HepG2 (cell line): ENCODE data around the gene LRP1-AS. TPM values are rescaled to one million over a fixed set of nuclear protein-coding genes. Genes with fewer than 3 reads are reported as not detected.

ENCODE experiments used
- ATAC-seq: fragments of 200-7000 bp; cut with Tn5 transposase; 3 replicates; pipeline ENCODE4 v1.9.1; 2020; ENCODE audit warnings: mild to moderate bottlenecking, moderate library complexity
- BruUV-seq: library from RNA; stranded (reverse); fragments of 400-500 nt; replicated peaks from 2 replicates; lab custom pipeline; 2021; lab: Mats Ljungman, UMichigan
- CTCF ChIA-PET: fragments of 300-600 bp; formaldehyde crosslinking; extraction: SDS; loops from one replicate; lab custom pipeline; 2021; ENCODE audit warnings: low total read pairs, inconsistent platforms, low intra/inter-chr PET ratio; lab: Yijun Ruan, JAX
- POLR2A ChIA-PET: fragments of 350-600 bp; sonication (Branson Sonifier 250); formaldehyde crosslinking; loops from one replicate; lab custom pipeline; 2020; ENCODE audit warnings: antibody characterized with exemption, inconsistent platforms; lab: Yijun Ruan, JAX
- DNase-seq: peaks from one replicate; pipeline ENCODE4 v3.0.0-alpha.2; 2015; ENCODE audit warnings: low spot score
- FAIRE-seq: peaks from 3 replicates; lab custom pipeline; 2011; peaks lifted over from hg19 to GRCh38; lab: Jason Lieb, UNC
- H2AFZ ChIP-seq: one replicate; pipeline ENCODE4 v1.6.1; 2011; ENCODE audit warnings: low read length, inconsistent platforms
- H3K27ac ChIP-seq: fragments of 300-600 bp; 3 replicates; pipeline ENCODE4 v1.8.0; 2011; ENCODE audit warnings: mixed run types, mild to moderate bottlenecking, mixed read lengths, low read length, inconsistent platforms; ENCODE audit not compliant: insufficient read depth; ENCODE audit errors: extremely low read length
- H3K27me3 ChIP-seq, 2 experiments: fragments of 200-600 bp in 1 of 2; 2 replicates in 1 of 2; 3 replicates in 1 of 2; pipeline versions ENCODE4 v1.6.0 to v1.8.0; 2011; ENCODE audit warnings: low read length in 2 of 2, mild to moderate bottlenecking in 2 of 2, moderate library complexity in 2 of 2, inconsistent platforms in 1 of 2; ENCODE audit not compliant: insufficient read depth in 2 of 2, control insufficient read depth in 1 of 2
- H3K36me3 ChIP-seq, 2 experiments: fragments of 200-600 bp in 1 of 2; replicated peaks in 1 of 2; 2 replicates in 1 of 2; 3 replicates in 1 of 2; pipeline versions ENCODE4 v1.5.1 to v1.8.0; 2011; ENCODE audit warnings: low read length in 2 of 2, inconsistent platforms in 1 of 2; ENCODE audit not compliant: insufficient read depth in 2 of 2, control insufficient read depth in 1 of 2
- H3K4me1 ChIP-seq: 2 replicates; pipeline ENCODE4 v1.5.1; 2012; ENCODE audit warnings: low read length, inconsistent platforms; ENCODE audit not compliant: insufficient read depth
- H3K4me2 ChIP-seq: 2 replicates; pipeline ENCODE4 v1.6.0; 2011; ENCODE audit warnings: low read depth, low read length, inconsistent platforms
- H3K4me3 ChIP-seq, 3 experiments: fragments of 200-600 bp in 1 of 3; sonication (generic), shearing (Covaris generic) in 1 of 3; replicated peaks in 1 of 3; 2 replicates each; pipeline ENCODE4 v1.5.1; 2011 to 2016; ENCODE audit warnings: low read length in 3 of 3, inconsistent platforms in 2 of 3, low read depth in 2 of 3, mild to moderate bottlenecking in 2 of 3, control low read depth in 1 of 3, mixed read lengths in 1 of 3; ENCODE audit not compliant: insufficient read depth in 1 of 3
- H3K79me2 ChIP-seq: one replicate; pipeline ENCODE4 v1.6.1; 2011; ENCODE audit warnings: low read length, inconsistent platforms; ENCODE audit not compliant: insufficient read depth
- H3K9ac ChIP-seq: 2 replicates; pipeline ENCODE4 v1.6.0; 2011; ENCODE audit warnings: mild to moderate bottlenecking, low read depth, low read length, inconsistent platforms; ENCODE audit not compliant: insufficient read depth
- H3K9me3 ChIP-seq: 2 replicates; pipeline ENCODE4 v1.5.1; 2012; ENCODE audit warnings: mild to moderate bottlenecking, low read length
- H4K20me1 ChIP-seq: 2 replicates; pipeline ENCODE4 v1.6.0; 2011; ENCODE audit warnings: inconsistent platforms, mild to moderate bottlenecking, low read length, moderate library complexity; ENCODE audit not compliant: insufficient read depth
- CHD4 ChIP-seq: fragments of 200-600 bp; sonication (generic); IDR thresholded peaks from 2 replicates; pipeline ENCODE4 v1.7.0; 2017; ENCODE audit warnings: mild to moderate bottlenecking, low read length, borderline replicate concordance
- MIXL1 ChIP-seq: IDR thresholded peaks from 2 replicates; pipeline ENCODE4 v1.6.1; 2016
- POLR2A ChIP-seq, 2 experiments: IDR thresholded peaks; 2 replicates each; pipeline ENCODE4 v1.6.1; 2011; ENCODE audit warnings: low read depth in 2 of 2, low read length in 2 of 2, mild to moderate bottlenecking in 1 of 2, moderate library complexity in 1 of 2; ENCODE audit not compliant: insufficient read depth in 1 of 2
- POLR2AphosphoS5 ChIP-seq: IDR thresholded peaks from 2 replicates; pipeline ENCODE4 v1.6.1; 2012; ENCODE audit warnings: low read depth, low read length
- SNAPC5 ChIP-seq: sonication (generic); formaldehyde crosslinking; IDR thresholded peaks from 2 replicates; pipeline ENCODE4 v1.8.1; 2023; ENCODE audit warnings: mild to moderate bottlenecking, missing genetic modification reagents, borderline replicate concordance
- ZFP37 ChIP-seq: sonication (generic); formaldehyde crosslinking; IDR thresholded peaks from 2 replicates; pipeline ENCODE4 v1.4.0; 2020; ENCODE audit warnings: missing genetic modification reagents, borderline replicate concordance
- ZFY ChIP-seq: sonication (generic); formaldehyde crosslinking; IDR thresholded peaks from 2 replicates; pipeline ENCODE4 v1.4.0; 2020; ENCODE audit warnings: missing genetic modification reagents
- ZNF142 ChIP-seq: sonication (generic); formaldehyde crosslinking; IDR thresholded peaks from 2 replicates; pipeline ENCODE4 v1.4.0; 2020; ENCODE audit warnings: missing genetic modification reagents
- ZNF282 ChIP-seq: fragments of 450-650 bp; IDR thresholded peaks from 2 replicates; pipeline ENCODE4 v1.6.1; 2018; ENCODE audit not compliant: partially characterized antibody
- ZNF629 ChIP-seq: sonication (generic); formaldehyde crosslinking; conservative IDR thresholded peaks from 2 replicates; pipeline ENCODE4 v1.5.0; 2020; ENCODE audit warnings: missing genetic modification reagents
- WGBS: methylation state at CpG from one replicate; pipeline ENCODE4 v1.1.6; 2017; ENCODE audit warnings: low lambda C conversion rate; 5-methylcytosine and 5-hydroxymethylcytosine counted together
- in situ Hi-C: cut with HindIII; loops from 2 replicates; pipeline ENCODE4 v1.10.0; 2017; ENCODE audit warnings: low pct_unique_long_range_greater_than_20kb; ENCODE audit not compliant: extremely low pct_ligation_motif_present
- intact Hi-C: fragments of 100-400 bp; cut with micrococcal nuclease; formaldehyde crosslinking; loops from one replicate; pipeline ENCODE4 v1.10.0; 2022; ENCODE audit not compliant: unreplicated experiment
- polyA plus RNA-seq, 8 experiments: library from polyadenylated mRNA; depleted of rRNA in 3 of 8; stranded (reverse) in 7 of 8; unstranded in 1 of 8; fragments of >200 nt; fragmentation: Illumina TruSeq in 4 of 8; extraction: Trizol in 4 of 8; gene quantifications; 2 replicates each; pipeline versions ENCODE4 v1.2.1 to v1.2.3, GENCODE V29; 2011 to 2016; ENCODE audit warnings: low read depth in 4 of 8, missing spikeins in 1 of 8, mixed read lengths in 1 of 8; ENCODE audit not compliant: insufficient read depth in 1 of 8
- total RNA-seq, 5 experiments: library from RNA; depleted of rRNA; stranded (reverse); fragments of >200 nt; fragmentation: Illumina TruSeq; extraction: Trizol; gene quantifications; 2 replicates each; pipeline ENCODE4 v1.2.3, GENCODE V29; 2016; ENCODE audit warnings: low read depth in 1 of 5

Gene LRP1-AS
- total and polyA plus RNA-seq, 2 of the 13 experiments (the other 11 are each of a cell fraction or from before 2014, with no cell fraction given), result 0.20 TPM; not detected in 1

GRCh38 chr12:57164966-57165625, 17.7 kb upstream of the LRP1-AS start (continued):
- TF ChIP-seq ZNF142 (CRISPR knock-in tag), result no peak
- 0 out of 4 replicates have a peak, but pooled peaks of 1 of the 2 experiments have one; percentile 17 for TF ChIP-seq POLR2A (IDR thresholded peaks at IDR 0.05; ENCODE audit: insufficient read depth in 1 of 2, low read depth in 2 of 2, low read length in 2 of 2)
- 0 out of 2 replicates have a peak, but pooled peaks have one; percentile 1 for TF ChIP-seq POLR2AphosphoS5
- TF ChIP-seq ZNF282, result no peak
- TF ChIP-seq MIXL1 (CRISPR knock-in tag), result no peak
- TF ChIP-seq SNAPC5 (CRISPR knock-in tag), result no peak
- no peak for TF ChIP-seq ZFY (CRISPR knock-in tag)

GRCh38 chr12:57164454-57164853, 17.0 kb upstream of the LRP1-AS start:
- POLR2A ChIA-PET, result no interaction called here
- no peaks in the 10 kb centered on the region for H3K4me1 ChIP-seq
- in situ Hi-C loops, result no loop called here
- H3K79me2 ChIP-seq, result no peaks in the 10 kb centered on the region
- peaks cover 62 to 91% of the 10 kb centered on the region in 2 experiments for H3K36me3 ChIP-seq
- H3K27ac ChIP-seq, result no peak overlapping the region
- over 99% methylated on average over 3 of the region's 3 CpGs for WGBS
- intact Hi-C loops, result no loop called here
- H2AFZ ChIP-seq, result no peak overlapping the region
- H4K20me1 ChIP-seq, result no peaks in the 10 kb centered on the region
- FAIRE-seq (no peak), DNase-seq (no peak), ATAC-seq (no peak)
- no peaks in the 10 kb centered on the region for H3K9me3 ChIP-seq
- CTCF ChIA-PET, result no interaction called here
- no TSS peak for BruUV-seq
- H3K4me2 ChIP-seq, result no peak overlapping the region
- no peaks in the 10 kb centered on the region for H3K27me3 ChIP-seq
- TF ChIP-seq ZFP37 (no peak), ZNF629 (CRISPR knock-in tag) (peak; percentile 88), CHD4 (peak; percentile 79; the same call in 1 of the 2 replicates)
- H3K9ac ChIP-seq, result no peak overlapping the region
- no peak overlapping the region for H3K4me3 ChIP-seq
